WTC11 (cell line): Measurements from ENCODE around the gene GYS1. TPM values are rescaled to one million over a fixed set of nuclear protein-coding genes. Genes with fewer than 3 reads are reported as not detected.
A peak's percentile ranks its signal among the peaks of the same experiment; 100 is the strongest.
"Not testable (repeated sequence)": the region's sequence is repeated elsewhere in the genome, so short reads cannot be mapped to it uniquely, and the experiment has no call there.

Experiments used
- ATAC-seq: fragments of 200-7000 bp; cut with Tn5 transposase; 2 replicates; pipeline ENCODE4 v1.10.0; 2021; ENCODE audit warnings: mild to moderate bottlenecking, moderate library complexity
- CTCF ChIA-PET: fragments of 300-600 bp; sonication (Branson Sonifier 250); formaldehyde crosslinking; loops from one replicate; lab custom pipeline; 2021; ENCODE audit warnings: antibody characterized with exemption; lab: Charles Lee
- POLR2A ChIA-PET: fragments of 350-600 bp; sonication (Branson Sonifier 250); formaldehyde crosslinking; loops from one replicate; lab custom pipeline; 2021; ENCODE audit warnings: antibody characterized with exemption; lab: Charles Lee
- DNase-seq: peaks from one replicate; pipeline ENCODE4 v3.0.0; 2021; ENCODE audit warnings: low spot score
- H3K27ac Mint-ChIP-seq: 2 replicates; pipeline ENCODE4 v1.8.0; 2021; ENCODE audit warnings: mixed read lengths
- H3K27me3 Mint-ChIP-seq: 2 replicates; pipeline ENCODE4 v1.8.0; 2021; ENCODE audit warnings: low read depth, mild to moderate bottlenecking, moderate library complexity, mixed read lengths
- H3K36me3 Mint-ChIP-seq: 2 replicates; pipeline ENCODE4 v1.8.0; 2021; ENCODE audit warnings: mixed read lengths
- H3K4me1 Mint-ChIP-seq: 2 replicates; pipeline ENCODE4 v1.8.0; 2022; ENCODE audit warnings: mixed read lengths
- H3K4me3 Mint-ChIP-seq: 2 replicates; pipeline ENCODE4 v1.8.0; 2021; ENCODE audit warnings: mild to moderate bottlenecking, moderate library complexity, mixed read lengths
- H3K9me3 Mint-ChIP-seq: 2 replicates; pipeline ENCODE4 v1.8.0; 2021; ENCODE audit warnings: mixed read lengths
- CREM ChIP-seq: sonication (generic); formaldehyde crosslinking; IDR thresholded peaks from 2 replicates; pipeline ENCODE4 v1.8.1; 2022; ENCODE audit warnings: mild to moderate bottlenecking, missing genetic modification reagents, moderate library complexity
- CTCF ChIP-seq: fragments of 200-600 bp; IDR thresholded peaks from 2 replicates; pipeline ENCODE4 v1.8.0; 2022; ENCODE audit warnings: antibody characterized with exemption
- NFYB ChIP-seq: sonication (generic); formaldehyde crosslinking; conservative IDR thresholded peaks from 2 replicates; pipeline ENCODE4 v1.8.0; 2022; ENCODE audit warnings: low read depth, missing genetic modification reagents
- PRRX2 ChIP-seq: fragments of 250-450 bp; sonication (Bioruptor Pico); IDR thresholded peaks from 2 replicates; pipeline ENCODE4 v1.8.0; 2021; ENCODE audit warnings: mild to moderate bottlenecking
- total RNA-seq: library from RNA; stranded (reverse); gene quantifications from 3 replicates; pipeline ENCODE4 v1.2.3, GENCODE V29; 2021
- TF ChIP-seq, protein P1 (sequence below): sonication (generic); formaldehyde crosslinking; IDR thresholded peaks from 2 replicates; pipeline ENCODE4 v1.8.1; 2023; ENCODE audit warnings: mild to moderate bottlenecking, moderate library complexity, missing genetic modification reagents

GYS1 gene
- total RNA-seq, 1 experiment from 2014 or later: 52.0 TPM

DNA sequence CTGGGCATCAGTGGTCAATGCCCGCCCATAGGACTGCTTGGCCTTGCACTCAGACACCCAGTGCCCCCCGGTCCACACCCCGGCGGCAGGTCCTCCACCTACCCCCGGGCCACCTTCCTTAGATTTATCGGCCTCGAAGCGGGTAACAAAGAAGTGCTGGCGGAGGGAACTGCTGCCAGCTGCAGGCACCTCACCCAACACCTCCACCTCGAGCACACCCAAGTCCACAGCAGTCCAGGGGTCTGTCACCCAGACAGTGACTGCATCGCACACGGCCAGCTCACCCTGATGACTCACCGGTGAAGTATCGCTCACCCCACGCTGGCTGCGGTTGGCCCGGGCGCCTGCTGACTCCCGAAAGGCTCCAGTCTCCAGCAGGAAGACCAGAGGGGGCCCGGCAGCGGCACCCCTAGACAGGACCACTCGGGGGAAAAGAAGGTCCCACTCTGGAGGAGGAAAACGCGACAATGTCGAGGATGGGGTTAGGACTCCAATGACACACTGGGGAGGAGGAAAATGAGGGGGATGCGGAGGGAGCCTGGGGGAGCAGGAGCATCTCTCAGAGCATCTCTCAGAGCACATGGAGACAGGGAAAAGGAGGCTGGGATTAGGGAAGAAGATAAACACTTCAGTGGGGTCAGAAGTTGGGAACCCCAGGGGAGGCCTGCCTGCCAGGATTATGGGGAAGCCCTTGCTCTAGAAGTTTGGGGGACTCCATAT is 45.6 kb upstream of the GYS1 start:
- H3K36me3 Mint-ChIP-seq, H3K9me3 Mint-ChIP-seq, H3K4me3 Mint-ChIP-seq, ATAC-seq, H3K27ac Mint-ChIP-seq, CTCF ChIA-PET, H3K4me1 Mint-ChIP-seq, POLR2A ChIA-PET, DNase-seq: not testable (repeated sequence)
- peaks cover 13% of the 10 kb centered on the region for H3K27me3 Mint-ChIP-seq

DNA sequence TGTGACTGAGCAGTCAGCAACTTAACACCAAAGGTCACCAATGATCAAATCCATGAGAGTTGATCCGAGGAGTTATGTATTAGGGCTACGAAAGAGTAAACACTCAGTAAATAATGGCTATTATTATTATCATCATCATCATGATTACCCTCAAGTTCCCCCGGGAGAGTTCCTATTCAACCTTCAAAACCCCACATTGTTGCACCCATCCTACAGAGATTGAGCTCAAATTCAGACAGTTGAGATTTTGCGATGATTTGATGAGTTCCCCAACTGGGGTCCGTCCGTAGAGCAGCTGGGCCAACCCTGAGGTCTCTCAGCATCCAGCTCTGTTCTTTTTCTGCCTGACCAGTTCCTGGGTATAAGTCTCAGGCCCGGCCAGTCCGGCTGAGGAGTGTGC is 45.0 kb upstream of the GYS1 start:
- not testable (repeated sequence) for H3K36me3 Mint-ChIP-seq
- peaks cover 13% of the 10 kb centered on the region for H3K27me3 Mint-ChIP-seq

GRCh38 chr19:49036815-49037214 is 43.7 kb upstream of the GYS1 start, which contains the start of gene CGB1:
Gene CGB1 (minus strand): TSS chr19:49036895. CDS start chr19:49036711, 184 bp downstream.
- peak; percentile 91 for TF ChIP-seq CTCF
- peak; percentile 68 for ATAC-seq
- H3K4me3 Mint-ChIP-seq: 0 out of 2 replicates have a peak within 1 kb of the TSS, but pooled peaks have one; percentile 16

More for the DNA sequence above, 45.0 kb upstream of the GYS1 start:
- CTCF ChIA-PET, H3K4me1 Mint-ChIP-seq, H3K27ac Mint-ChIP-seq, ATAC-seq, H3K4me3 Mint-ChIP-seq, POLR2A ChIA-PET, H3K9me3 Mint-ChIP-seq, DNase-seq: not testable (repeated sequence)

DNA sequence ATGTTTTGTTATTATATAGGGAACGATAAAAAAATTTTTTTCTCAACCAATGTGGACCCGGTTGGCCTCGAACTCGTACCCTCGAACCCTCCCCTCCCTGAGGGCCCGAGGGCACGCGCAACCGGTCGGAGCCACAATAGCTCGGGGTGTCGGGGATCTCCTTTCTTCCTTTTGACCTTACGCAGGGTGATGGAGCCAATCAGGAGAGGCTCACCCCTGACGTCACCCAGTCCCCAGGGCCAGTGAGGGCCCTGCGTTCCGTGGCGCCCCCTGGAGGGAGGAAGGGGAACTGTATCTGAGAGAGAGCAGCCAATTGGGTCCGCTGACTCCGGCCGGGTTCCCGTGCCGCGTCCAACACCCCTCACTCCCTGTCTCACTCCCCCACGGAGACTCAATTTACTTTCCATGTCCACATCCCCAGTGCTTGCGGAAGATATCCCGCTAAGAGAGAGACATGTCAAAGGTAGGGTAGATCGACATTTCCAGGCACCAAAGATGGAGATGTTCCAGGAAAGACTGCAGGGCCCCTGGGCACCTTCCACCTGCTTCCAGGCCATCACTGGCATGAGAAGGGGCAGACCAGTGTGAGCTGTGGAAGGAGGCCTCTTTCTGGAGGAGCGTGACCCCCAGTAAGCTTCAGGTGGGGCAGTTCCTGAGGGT is 38.7 kb upstream of the GYS1 start, which contains the start of gene CGB2:
Gene CGB2, plus strand, starts transcription at position 249 of the 660 bp plus-strand sequence. Its CDS starts 206 bp downstream, at position 455.
- Mint-ChIP-seq H3K27me3 (peaks cover 32% of the 10 kb centered on the region), H3K4me3 (peak within 1 kb of the TSS; percentile 65)
- DNase-seq: peak; percentile 89
- CTCF ChIA-PET: interaction anchor here (0.6 to 1.1 kb wide), 21 partner anchors 9 to 244 kb away, joined by 3 to 23 read pairs (median 4); partner anchors contain the start of genes CGB7, NTF4 and RUVBL2
- not testable (repeated sequence) for H3K4me1 Mint-ChIP-seq
- peak; percentile 92 for TF ChIP-seq CTCF
- TF ChIP-seq NFYB (CRISPR knock-in tag): peak; percentile 61
- 0 out of 2 replicates have a peak, but pooled peaks have one; percentile 45 for TF ChIP-seq PRRX2
- TF ChIP-seq CREM (CRISPR knock-in tag): peak; percentile 66; the same call in 1 of the 2 replicates
- TF ChIP-seq, protein P1, sequence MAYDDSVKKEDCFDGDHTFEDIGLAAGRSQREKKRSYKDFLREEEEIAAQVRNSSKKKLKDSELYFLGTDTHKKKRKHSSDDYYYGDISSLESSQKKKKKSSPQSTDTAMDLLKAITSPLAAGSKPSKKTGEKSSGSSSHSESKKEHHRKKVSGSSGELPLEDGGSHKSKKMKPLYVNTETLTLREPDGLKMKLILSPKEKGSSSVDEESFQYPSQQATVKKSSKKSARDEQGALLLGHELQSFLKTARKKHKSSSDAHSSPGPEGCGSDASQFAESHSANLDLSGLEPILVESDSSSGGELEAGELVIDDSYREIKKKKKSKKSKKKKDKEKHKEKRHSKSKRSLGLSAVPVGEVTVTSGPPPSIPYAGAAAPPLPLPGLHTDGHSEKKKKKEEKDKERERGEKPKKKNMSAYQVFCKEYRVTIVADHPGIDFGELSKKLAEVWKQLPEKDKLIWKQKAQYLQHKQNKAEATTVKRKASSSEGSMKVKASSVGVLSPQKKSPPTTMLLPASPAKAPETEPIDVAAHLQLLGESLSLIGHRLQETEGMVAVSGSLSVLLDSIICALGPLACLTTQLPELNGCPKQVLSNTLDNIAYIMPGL (CRISPR knock-in tag): peak; percentile 67; the same call in 1 of the 2 replicates
- TF ChIP-seq, all 79 proteins: peak for 5; not testable (repeated sequence) for 74
- ATAC-seq: peak; percentile 90
- H3K36me3 Mint-ChIP-seq, H3K9me3 Mint-ChIP-seq, H3K27ac Mint-ChIP-seq, POLR2A ChIA-PET: not testable (repeated sequence)

More at GRCh38 chr19:49036815-49037214, 43.7 kb upstream of the GYS1 start, which contains the start of gene CGB1:
- DNase-seq: peak; percentile 82
- CTCF ChIA-PET: interaction anchor here (0.6 kb wide), 1 partner anchor 64 kb away, joined by 6 read pairs; no protein-coding TSS in a partner anchor
- H3K27ac Mint-ChIP-seq, H3K4me1 Mint-ChIP-seq, POLR2A ChIA-PET, H3K9me3 Mint-ChIP-seq, H3K36me3 Mint-ChIP-seq: not testable (repeated sequence)
- H3K27me3 Mint-ChIP-seq: peaks cover 16% of the 10 kb centered on the region

- H3K9me3 Mint-ChIP-seq, H3K27ac Mint-ChIP-seq, H3K4me1 Mint-ChIP-seq, H3K36me3 Mint-ChIP-seq, H3K4me3 Mint-ChIP-seq, DNase-seq, POLR2A ChIA-PET, ATAC-seq: not testable (repeated sequence)
- CTCF ChIA-PET: interaction anchor here (1.5 kb wide), 1 partner anchor 30 kb away, joined by 4 read pairs; no protein-coding TSS in a partner anchor
- H3K27me3 Mint-ChIP-seq: peaks cover 33% of the 10 kb centered on the region
Observed at GRCh38 chr19:49030323-49030722, 37.2 kb upstream of the GYS1 start.

DNA sequence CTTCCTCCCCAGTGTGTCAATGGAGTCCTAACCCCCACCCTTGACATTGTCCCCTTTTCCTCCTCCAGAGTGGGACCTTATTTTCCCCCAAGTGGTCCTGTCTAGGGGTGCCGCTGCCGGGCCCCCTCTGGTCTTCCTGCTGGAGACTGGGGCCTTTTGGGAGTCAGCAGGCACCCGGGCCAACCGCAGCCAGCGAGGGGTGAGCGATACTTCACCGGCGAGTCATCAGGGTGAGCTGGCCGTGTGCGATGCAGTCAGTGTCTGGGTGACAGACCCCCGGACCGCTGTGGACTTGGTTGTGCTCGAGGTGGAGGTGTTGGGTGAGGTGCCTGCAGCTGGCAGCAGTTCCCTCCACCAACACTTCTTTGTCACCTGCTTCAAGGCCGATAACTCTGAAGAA is 36.6 kb upstream of the GYS1 start:
- POLR2A ChIA-PET, ATAC-seq, H3K4me1 Mint-ChIP-seq, DNase-seq, H3K4me3 Mint-ChIP-seq, H3K9me3 Mint-ChIP-seq, H3K27ac Mint-ChIP-seq, H3K36me3 Mint-ChIP-seq: not testable (repeated sequence)
- CTCF ChIA-PET: interaction anchor here (1.5 kb wide), 1 partner anchor 30 kb away, joined by 4 read pairs; no protein-coding TSS in a partner anchor
- H3K27me3 Mint-ChIP-seq: peaks cover 37% of the 10 kb centered on the region

- H3K9me3 Mint-ChIP-seq, ATAC-seq, DNase-seq, H3K4me3 Mint-ChIP-seq, H3K4me1 Mint-ChIP-seq, H3K27ac Mint-ChIP-seq, POLR2A ChIA-PET, H3K36me3 Mint-ChIP-seq: not testable (repeated sequence)
- peaks cover 37% of the 10 kb centered on the region for H3K27me3 Mint-ChIP-seq
- CTCF ChIA-PET: interaction anchor here (0.7 to 2.0 kb wide), 5 partner anchors 9 to 197 kb away, joined by 3 to 6 read pairs (median 4); no protein-coding TSS in a partner anchor
Observed at GRCh38 chr19:49028686-49029085, 35.6 kb upstream of the GYS1 start.

DNA sequence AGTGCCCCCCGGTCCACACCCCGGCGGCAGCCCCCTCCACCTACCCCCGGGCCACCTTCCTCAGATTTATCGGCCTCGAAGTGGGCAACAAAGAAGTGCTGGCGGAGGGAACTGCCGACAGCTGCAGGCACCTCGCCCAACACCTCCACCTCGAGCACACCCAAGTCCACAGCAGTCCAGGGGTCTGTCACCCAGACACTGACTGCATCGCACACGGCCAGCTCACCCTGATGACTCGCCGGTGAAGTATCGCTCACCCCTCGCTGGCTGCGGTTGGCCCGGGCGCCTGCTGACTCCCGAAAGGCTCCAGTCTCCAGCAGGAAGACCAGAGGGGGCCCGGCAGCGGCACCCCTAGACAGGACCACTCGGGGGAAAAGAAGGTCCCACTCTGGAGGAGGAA is 32.5 kb upstream of the GYS1 start:
- DNase-seq, H3K9me3 Mint-ChIP-seq, CTCF ChIA-PET, ATAC-seq, H3K36me3 Mint-ChIP-seq, H3K27ac Mint-ChIP-seq, H3K4me3 Mint-ChIP-seq, POLR2A ChIA-PET, H3K4me1 Mint-ChIP-seq: not testable (repeated sequence)
- H3K27me3 Mint-ChIP-seq: peaks cover 44% of the 10 kb centered on the region
